NCI-H2196 treated with DMSO at 0.1 percent for 48 hours (cell line): ENCODE results near the gene SLC34A2.
"Not testable (repeated sequence)": the region's sequence is repeated elsewhere in the genome, so short reads cannot be mapped to it uniquely, and the experiment has no call there.

ENCODE experiments used
- DNase-seq: peaks from one replicate; lab custom pipeline; 2025; ENCODE audit not compliant: unreplicated experiment; lab: John Stamatoyannopoulos, UW

SLC34A2 gene

GRCh38 chr4:25658777-25659176 is 3.1 kb downstream of the SLC34A2 start:
- no peak for DNase-seq

GRCh38 chr4:25661441-25661840 is 5.8 kb downstream of the SLC34A2 start:
- not testable (repeated sequence) for DNase-seq

DNA sequence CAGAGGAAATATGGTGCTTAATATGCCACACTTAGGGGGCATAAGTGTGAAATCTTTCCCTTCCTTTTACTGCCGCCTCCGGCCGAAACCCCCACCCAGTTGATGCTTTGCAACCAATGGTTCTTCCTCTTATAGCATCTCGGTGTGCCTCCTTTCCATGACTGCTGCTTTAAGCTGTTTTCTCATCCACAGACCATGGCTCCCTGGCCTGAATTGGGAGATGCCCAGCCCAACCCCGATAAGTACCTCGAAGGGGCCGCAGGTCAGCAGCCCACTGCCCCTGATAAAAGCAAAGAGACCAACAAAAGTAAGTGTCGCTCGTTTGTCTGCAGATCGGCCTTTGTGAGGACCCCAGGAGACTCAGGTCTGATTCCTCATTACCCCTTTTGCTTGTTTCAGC is 6.7 kb downstream of the SLC34A2 start:
- no peak for DNase-seq

DNA sequence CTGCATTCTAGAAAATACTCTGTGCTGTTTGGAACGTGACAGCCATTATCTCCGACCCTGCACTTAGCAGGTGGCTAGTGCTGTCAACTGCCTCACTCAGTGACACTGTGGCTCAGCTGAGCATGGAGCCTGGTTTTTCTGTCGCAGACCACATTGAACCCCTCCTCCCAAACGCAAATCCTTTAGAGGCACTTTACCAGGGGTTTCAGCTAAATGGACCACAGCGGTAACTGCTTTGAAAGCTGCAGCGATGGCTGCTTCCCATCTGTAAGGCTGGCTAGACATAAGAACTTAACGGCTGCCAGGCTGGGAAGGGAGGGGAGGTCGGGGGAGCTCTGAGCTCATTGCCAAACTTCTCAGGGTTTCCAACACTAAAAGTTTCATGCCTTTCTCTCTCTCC is 8.1 kb downstream of the SLC34A2 start:
- DNase-seq = no peak

DNA sequence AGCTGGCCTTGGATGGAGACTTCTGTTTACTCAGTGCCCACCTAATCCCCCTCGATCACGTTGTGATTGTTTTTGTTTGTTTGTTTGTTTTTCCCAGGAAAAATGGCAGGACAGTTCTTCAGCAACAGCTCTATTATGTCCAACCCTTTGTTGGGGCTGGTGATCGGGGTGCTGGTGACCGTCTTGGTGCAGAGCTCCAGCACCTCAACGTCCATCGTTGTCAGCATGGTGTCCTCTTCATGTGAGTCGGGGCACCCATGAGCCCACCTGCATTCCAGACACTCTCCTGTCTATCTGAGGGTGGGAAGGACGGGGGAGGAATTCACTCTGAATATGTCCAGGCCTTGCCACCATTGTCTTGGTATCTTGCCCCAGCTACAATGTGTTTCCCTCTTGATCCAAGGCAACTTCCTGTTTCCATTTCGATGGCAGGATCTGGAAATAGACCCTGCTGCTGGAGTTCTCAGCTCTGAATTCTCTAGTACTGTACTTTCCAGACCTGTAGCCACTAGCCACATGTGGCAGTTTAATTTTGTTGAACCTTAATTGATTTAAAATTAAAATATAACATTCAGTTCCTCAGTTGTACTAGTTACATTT is 10.5 kb downstream of the SLC34A2 start:
- DNase-seq = no peak

- no peak for DNase-seq
Measured at GRCh38 chr4:25667931-25668557, 12.4 kb downstream of the SLC34A2 start.

GRCh38 chr4:25670991-25671390 is 15.3 kb downstream of the SLC34A2 start:
- DNase-seq = no peak

GRCh38 chr4:25672756-25673155 is 17.1 kb downstream of the SLC34A2 start:
- DNase-seq = no peak

DNA sequence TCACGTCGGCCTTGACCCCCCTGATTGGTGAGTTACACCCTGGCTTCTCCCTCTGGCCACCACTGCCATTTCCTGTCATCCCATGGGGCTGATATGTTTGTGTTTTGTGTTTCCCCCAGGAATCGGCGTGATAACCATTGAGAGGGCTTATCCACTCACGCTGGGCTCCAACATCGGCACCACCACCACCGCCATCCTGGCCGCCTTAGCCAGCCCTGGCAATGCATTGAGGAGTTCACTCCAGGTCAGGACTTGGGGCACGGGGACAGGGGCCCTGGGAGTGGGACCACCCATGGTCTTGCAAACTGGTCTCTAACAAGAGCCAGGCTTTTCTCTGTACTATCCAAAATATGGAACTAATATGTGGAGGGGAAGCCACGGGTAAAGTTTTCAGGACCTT is 18.7 kb downstream of the SLC34A2 start:
- no peak for DNase-seq

- no peak for DNase-seq
Measured at GRCh38 chr4:25676221-25676620, 20.6 kb downstream of the SLC34A2 start.

DNA sequence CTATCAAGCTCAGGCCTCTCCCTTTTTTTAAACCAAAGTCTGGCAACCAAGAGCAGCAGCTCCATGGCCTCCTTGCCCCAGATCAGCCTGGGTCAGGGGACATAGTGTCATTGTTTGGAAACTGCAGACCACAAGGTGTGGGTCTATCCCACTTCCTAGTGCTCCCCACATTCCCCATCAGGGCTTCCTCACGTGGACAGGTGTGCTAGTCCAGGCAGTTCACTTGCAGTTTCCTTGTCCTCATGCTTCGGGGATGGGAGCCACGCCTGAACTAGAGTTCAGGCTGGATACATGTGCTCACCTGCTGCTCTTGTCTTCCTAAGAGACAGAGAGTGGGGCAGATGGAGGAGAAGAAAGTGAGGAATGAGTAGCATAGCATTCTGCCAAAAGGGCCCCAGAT is 21.5 kb downstream of the SLC34A2 start:
- no peak for DNase-seq

DNA sequence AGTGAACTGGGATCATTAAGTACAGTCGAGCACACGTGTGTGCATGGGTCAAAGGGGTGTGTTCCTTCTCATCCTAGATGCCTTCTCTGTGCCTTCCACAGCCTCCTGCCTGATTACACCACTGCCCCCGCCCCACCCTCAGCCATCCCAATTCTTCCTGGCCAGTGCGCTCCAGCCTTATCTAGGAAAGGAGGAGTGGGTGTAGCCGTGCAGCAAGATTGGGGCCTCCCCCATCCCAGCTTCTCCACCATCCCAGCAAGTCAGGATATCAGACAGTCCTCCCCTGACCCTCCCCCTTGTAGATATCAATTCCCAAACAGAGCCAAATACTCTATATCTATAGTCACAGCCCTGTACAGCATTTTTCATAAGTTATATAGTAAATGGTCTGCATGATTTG is 22.3 kb downstream of the SLC34A2 start:
- DNase-seq = no peak

- no peak for DNase-seq
Measured at GRCh38 chr4:25687773-25688172, 32.1 kb downstream of the SLC34A2 start.

GRCh38 chr4:25694466-25694865 is 38.8 kb downstream of the SLC34A2 start:
- DNase-seq = no peak

DNA sequence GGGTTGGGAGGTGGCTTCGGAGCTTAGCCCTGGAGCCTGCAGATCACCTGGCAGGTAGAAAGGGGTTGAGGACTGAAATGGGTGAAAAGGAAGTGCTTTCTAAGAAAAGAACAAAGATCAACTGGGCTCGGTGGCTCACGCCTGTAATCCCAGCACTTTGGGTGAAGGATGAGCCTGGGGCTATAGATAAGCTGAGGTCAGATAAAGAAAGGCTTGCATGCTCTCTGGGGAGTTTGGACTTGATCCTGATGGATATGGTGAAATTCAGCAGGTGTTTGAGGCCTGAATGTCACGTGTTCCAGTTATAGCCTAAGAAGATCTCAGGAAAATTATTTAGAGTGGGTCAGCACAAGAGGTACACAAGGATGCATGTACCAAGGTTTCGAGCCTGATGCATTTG is 40.8 kb downstream of the SLC34A2 start:
- no peak for DNase-seq

DNA sequence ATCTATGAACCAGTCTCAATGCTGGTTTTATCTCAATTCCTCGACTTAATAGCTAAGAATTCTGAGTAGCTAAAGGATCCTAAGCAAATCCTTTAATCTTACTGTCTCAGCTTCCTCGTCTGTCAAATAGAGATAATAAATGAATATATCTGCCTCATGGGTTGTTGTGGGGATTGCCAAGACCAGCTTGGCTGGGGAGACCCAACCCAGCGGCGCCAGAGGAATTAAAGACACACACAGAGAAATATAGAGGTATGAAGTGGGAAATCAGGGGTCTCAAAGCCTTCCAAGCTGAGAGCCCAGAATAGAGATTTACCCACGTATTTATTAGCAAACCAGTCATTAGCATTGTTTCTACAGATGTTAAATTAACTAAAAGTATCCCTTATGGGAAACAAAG is 41.9 kb downstream of the SLC34A2 start:
- no peak for DNase-seq

GRCh38 chr4:25700661-25701060 is 45.0 kb downstream of the SLC34A2 start:
- no peak for DNase-seq

- DNase-seq = peak; percentile 46
Measured at GRCh38 chr4:25702848-25703247, 47.2 kb downstream of the SLC34A2 start.

GRCh38 chr4:25703731-25704388 is 48.2 kb downstream of the SLC34A2 start:
- no peak for DNase-seq

GRCh38 chr4:25704516-25704915 is 48.9 kb downstream of the SLC34A2 start:
- no peak for DNase-seq

- DNase-seq = no peak
Measured at GRCh38 chr4:25710637-25711036, 55.0 kb downstream of the SLC34A2 start.

GRCh38 chr4:25712611-25713010 is 57.0 kb downstream of the SLC34A2 start:
- no peak for DNase-seq

- no peak for DNase-seq
Measured at GRCh38 chr4:25713812-25714211, 58.2 kb downstream of the SLC34A2 start.
